ENCODE data around the gene DUOX1.

GRCh38 chr15:45161666-45162065, 31.9 kb downstream of the DUOX1 start:
- TF ChIP-seq ZNF274 (IDR thresholded peaks at IDR 0.05; ENCODE audit: low read depth, low read length): no peak
- no peak for TF ChIP-seq YY1 (IDR thresholded peaks at IDR 0.05; ENCODE audit: insufficient read depth, insufficient read length)
- no peak for TF ChIP-seq SUZ12 (IDR thresholded peaks at IDR 0.05; ENCODE audit: extremely low read depth, insufficient read depth, insufficient read length)
